ENCODE results near the gene LRCOL1.

The LRCOL1 gene

DNA sequence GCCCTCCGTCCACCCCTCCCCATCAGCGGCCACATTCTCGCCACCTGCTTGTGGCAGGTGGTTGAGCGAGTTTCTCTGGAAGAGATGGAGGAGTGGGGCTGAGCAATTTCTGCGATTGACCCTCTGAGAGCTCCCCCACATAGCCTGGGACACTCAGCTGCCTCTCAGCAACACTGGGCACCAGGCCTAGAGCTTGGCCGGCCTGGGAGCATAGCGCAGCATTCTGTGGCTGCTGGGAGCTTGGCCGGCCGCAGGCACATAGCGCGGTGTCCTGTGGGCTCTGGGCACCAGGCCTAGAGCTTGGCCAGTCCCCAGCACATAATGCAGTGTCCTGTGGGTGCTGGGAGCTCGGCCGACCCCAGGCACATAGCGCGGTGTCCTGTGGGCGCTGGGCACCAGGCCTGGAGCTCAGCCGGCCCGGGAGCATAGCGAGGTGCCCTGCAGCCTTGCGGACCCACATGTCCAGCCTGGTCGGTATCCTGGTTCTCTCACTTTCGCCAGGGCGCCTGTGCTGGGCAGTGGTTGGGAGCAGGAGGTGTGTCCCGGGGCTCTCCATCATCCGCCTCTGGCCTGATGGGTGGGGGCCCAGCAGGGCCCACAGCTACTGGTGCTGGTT lies 43.8 kb downstream of the LRCOL1 start:
- no peaks in the 10 kb centered on the region for H3K36me3 ChIP-seq (ENCODE audit: insufficient read depth, low read length)
- H3K79me2 ChIP-seq (ENCODE audit: insufficient read depth, low read length) = no peaks in the 10 kb centered on the region
- no peaks in the 10 kb centered on the region for H4K20me1 ChIP-seq (ENCODE audit: insufficient read depth, low read length)
- H3K9ac ChIP-seq (ENCODE audit: low read length) = no peak overlapping the region
- no peak for TF ChIP-seq EZH2 (IDR thresholded peaks at IDR 0.05; ENCODE audit: borderline replicate concordance, low read length)
- no peak for TF ChIP-seq CTCF (IDR thresholded peaks at IDR 0.05; ENCODE audit: low read length)
- no peaks in the 10 kb centered on the region for H3K27me3 ChIP-seq (ENCODE audit: insufficient read depth, low read length)
- H2AFZ ChIP-seq (ENCODE audit: low read length) = no peak overlapping the region
- no peaks in the 10 kb centered on the region for H3K9me2 ChIP-seq (ENCODE audit: low read depth, low read length)
- H3K4me2 ChIP-seq (ENCODE audit: low read length) = no peak overlapping the region
- no peak overlapping the region for H3K4me3 ChIP-seq (ENCODE audit: low read depth, low read length, poor library complexity, severe bottlenecking)
- H3K27ac ChIP-seq (ENCODE audit: low read depth, low read length, poor library complexity, severe bottlenecking) = no peak overlapping the region
- no peaks in the 10 kb centered on the region for H3K9me3 ChIP-seq (ENCODE audit: low read length)
- H3F3A ChIP-seq (ENCODE audit: insufficient read depth, low read length) = no peaks in the 10 kb centered on the region
- peaks cover 6% of the 10 kb centered on the region for H3K4me1 ChIP-seq (ENCODE audit: insufficient read depth, low read length, severe bottlenecking)

DNA sequence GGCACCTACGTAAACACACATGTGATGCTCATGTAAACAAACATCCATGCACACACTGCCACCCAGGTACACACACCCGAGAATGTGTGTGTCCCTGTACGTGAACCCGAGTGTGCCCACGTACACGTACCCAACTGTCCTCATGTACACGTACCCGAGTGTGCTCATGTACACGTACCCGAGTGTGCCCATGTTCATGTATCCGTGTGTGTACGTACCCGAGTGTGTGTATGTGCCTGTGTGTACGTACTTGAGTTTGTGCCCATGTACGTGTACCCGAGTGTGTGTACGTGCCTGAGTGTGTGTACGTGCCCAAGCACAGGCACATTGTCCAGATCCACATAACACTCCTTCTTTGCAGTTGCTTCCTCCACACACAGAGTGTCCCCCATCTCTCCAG lies 45.0 kb downstream of the LRCOL1 start:
- H4K20me1 ChIP-seq (ENCODE audit: insufficient read depth, low read length) = no peaks in the 10 kb centered on the region

GRCh38 chr12:132563911-132564310 lies 46.5 kb downstream of the LRCOL1 start:
- no peak overlapping the region for H3K9ac ChIP-seq (ENCODE audit: low read length)
- H3K4me2 ChIP-seq (ENCODE audit: low read length) = no peak overlapping the region
- no peaks in the 10 kb centered on the region for H4K20me1 ChIP-seq (ENCODE audit: insufficient read depth, low read length)
- no peaks in the 10 kb centered on the region for H3K36me3 ChIP-seq (ENCODE audit: insufficient read depth, low read length)
- TF ChIP-seq EZH2 (IDR thresholded peaks at IDR 0.05; ENCODE audit: borderline replicate concordance, low read length) (no peak), CTCF (IDR thresholded peaks at IDR 0.05; ENCODE audit: low read length) (no peak)
- no peaks in the 10 kb centered on the region for H3K9me3 ChIP-seq (ENCODE audit: low read length)
- no peaks in the 10 kb centered on the region for H3K9me2 ChIP-seq (ENCODE audit: low read depth, low read length)
- H3K27ac ChIP-seq (ENCODE audit: low read depth, low read length, poor library complexity, severe bottlenecking) = no peak overlapping the region
- H3F3A ChIP-seq (ENCODE audit: insufficient read depth, low read length) = no peaks in the 10 kb centered on the region
- H3K4me1 ChIP-seq (ENCODE audit: insufficient read depth, low read length, severe bottlenecking) = peaks cover 13% of the 10 kb centered on the region
- H3K4me3 ChIP-seq (ENCODE audit: low read depth, low read length, poor library complexity, severe bottlenecking) = no peak overlapping the region
- no peak overlapping the region for H2AFZ ChIP-seq (ENCODE audit: low read length)
- no peaks in the 10 kb centered on the region for H3K27me3 ChIP-seq (ENCODE audit: insufficient read depth, low read length)
- no peaks in the 10 kb centered on the region for H3K79me2 ChIP-seq (ENCODE audit: insufficient read depth, low read length)

More for the DNA sequence above, 45.0 kb downstream of the LRCOL1 start:
- Histone ChIP-seq H3F3A (ENCODE audit: insufficient read depth, low read length) (no peaks in the 10 kb centered on the region), H2AFZ (ENCODE audit: low read length) (no peak overlapping the region), H3K27ac (ENCODE audit: low read depth, low read length, poor library complexity, severe bottlenecking) (no peak overlapping the region), H3K9me3 (ENCODE audit: low read length) (no peaks in the 10 kb centered on the region), H3K9ac (ENCODE audit: low read length) (no peak overlapping the region), H3K4me2 (ENCODE audit: low read length) (no peak overlapping the region), H3K27me3 (ENCODE audit: insufficient read depth, low read length) (no peaks in the 10 kb centered on the region), H3K4me3 (ENCODE audit: low read depth, low read length, poor library complexity, severe bottlenecking) (no peak overlapping the region), H3K36me3 (ENCODE audit: insufficient read depth, low read length) (no peaks in the 10 kb centered on the region), H3K9me2 (ENCODE audit: low read depth, low read length) (no peaks in the 10 kb centered on the region), H3K4me1 (ENCODE audit: insufficient read depth, low read length, severe bottlenecking) (peaks cover 13% of the 10 kb centered on the region), H3K79me2 (ENCODE audit: insufficient read depth, low read length) (no peaks in the 10 kb centered on the region)
- no peak for TF ChIP-seq CTCF (IDR thresholded peaks at IDR 0.05; ENCODE audit: low read length)
- no peak for TF ChIP-seq EZH2 (IDR thresholded peaks at IDR 0.05; ENCODE audit: borderline replicate concordance, low read length)
